Right lobe of liver (tissue), 4 donors: ENCODE measurements around the gene ADARB2.
"Not testable (repeated sequence)": the region's sequence is repeated elsewhere in the genome, so short reads cannot be mapped to it uniquely, and the experiment has no call there.

Experiments
- CTCF ChIP-seq, 4 donors: fragments of 200-600 bp in 3 of 4; fragments of 450-650 bp in 1 of 4; IDR thresholded peaks; one replicate each; pipeline versions ENCODE4 v1.5.1 to v1.8.0; 2016 to 2022; ENCODE audit warnings: antibody characterized with exemption in 4 of 4, mild to moderate bottlenecking in 2 of 4
- POLR2A ChIP-seq: fragments of 450-650 bp; IDR thresholded peaks from one replicate; pipeline ENCODE4 v1.6.1; 2017; ENCODE audit warnings: antibody characterized with exemption, mild to moderate bottlenecking
- donor health status: DM: no; HTN: no; CAD: no.
- donor health status: DM: no; HTN: no; CAD: no.
- donor health status: DM: no; HTN: yes; CAD: no.

GRCh38 chr10:1617376-1618317 is 119.7 kb downstream of the ADARB2 start:
- not testable (repeated sequence) for TF ChIP-seq CTCF (IDR thresholded peaks at IDR 0.05); POLR2A
